Head of caudate nucleus (tissue), 42 donors: ENCODE data around the gene LIN52.

ENCODE experiments used
- DNase-seq, 42 donors: peaks; one replicate each; pipeline versions ENCODE4 v3.0.0 to v3.0.0-alpha.2; 2020 to 2021; ENCODE audit warnings: mixed read lengths in 7 of 42
- intact Hi-C: fragments of 100-400 bp; cut with DNase I; formaldehyde crosslinking; loops from one replicate; pipeline ENCODE4 v1.15.0; 2022

LIN52 gene

GRCh38 chr14:74084277-74085046 is at the start of gene LIN52, which contains the start of gene ALDH6A1:
Gene LIN52, plus strand, starts transcription at chr14:74084956. Its CDS starts 19 bp downstream, at chr14:74084975.
Gene ALDH6A1, minus strand, starts transcription at chr14:74084453. Its CDS starts 59 bp downstream, at chr14:74084394.
- intact Hi-C loops, result no loop called here
- DNase-seq, result peak; percentile 95 to 100 (median 99)

DNA sequence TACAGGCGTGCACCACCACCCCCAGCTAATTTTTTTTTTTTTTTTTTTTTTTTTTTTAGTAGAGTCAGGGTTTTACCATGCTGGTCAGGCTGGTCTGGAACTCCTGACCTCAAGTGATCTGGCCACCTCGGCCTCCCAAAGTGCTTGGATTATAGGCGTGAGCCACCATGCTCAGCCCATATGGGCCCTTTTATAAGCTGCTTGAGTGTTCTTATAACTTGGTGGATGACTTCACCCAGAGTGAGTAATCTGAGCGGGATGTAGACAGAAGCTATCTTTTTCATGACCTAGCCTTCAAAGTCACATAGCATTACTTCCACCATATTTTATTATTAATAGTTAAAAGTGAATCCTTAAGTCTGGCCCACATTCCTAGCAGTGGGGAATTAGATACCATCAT is 49.2 kb upstream of the LIN52 start:
- intact Hi-C loops, result no loop called here
- no peak for DNase-seq

- DNase-seq, result peak in 1 of 42 donors; percentile 40
- intact Hi-C loops, result no loop called here
Observed at GRCh38 chr14:74038020-74038859, 46.5 kb upstream of the LIN52 start.

GRCh38 chr14:74042296-74042695 is 42.5 kb upstream of the LIN52 start:
- intact Hi-C loops, result no loop called here

GRCh38 chr14:74045522-74045921 is 39.2 kb upstream of the LIN52 start:
- intact Hi-C loops, result no loop called here

More at GRCh38 chr14:74042296-74042695, 42.5 kb upstream of the LIN52 start:
- no peak for DNase-seq

DNA sequence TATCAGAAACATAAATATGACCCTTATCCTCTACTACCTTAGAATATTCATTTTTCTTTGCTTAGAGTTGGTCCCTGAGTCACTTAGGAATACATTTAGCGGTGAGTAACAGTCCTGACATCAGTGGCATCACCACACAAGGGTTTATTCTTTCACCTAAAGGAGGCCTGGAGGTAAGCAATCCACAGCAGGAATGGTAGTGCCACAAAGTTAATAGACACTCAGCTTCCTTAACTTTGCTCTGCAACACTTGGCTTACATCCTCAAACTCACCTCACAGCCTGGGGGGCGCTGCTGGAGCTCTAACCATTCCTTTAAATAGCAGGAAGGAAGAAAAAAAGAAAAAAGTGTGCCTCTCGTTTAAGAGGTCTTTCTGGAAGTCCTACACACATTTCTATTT is 36.5 kb upstream of the LIN52 start:
- no peak for DNase-seq
- intact Hi-C loops, result no loop called here

More at GRCh38 chr14:74045522-74045921, 39.2 kb upstream of the LIN52 start:
- no peak for DNase-seq

GRCh38 chr14:74049876-74050495 is 34.8 kb upstream of the LIN52 start:
- no peak for DNase-seq
- intact Hi-C loops, result no loop called here

DNA sequence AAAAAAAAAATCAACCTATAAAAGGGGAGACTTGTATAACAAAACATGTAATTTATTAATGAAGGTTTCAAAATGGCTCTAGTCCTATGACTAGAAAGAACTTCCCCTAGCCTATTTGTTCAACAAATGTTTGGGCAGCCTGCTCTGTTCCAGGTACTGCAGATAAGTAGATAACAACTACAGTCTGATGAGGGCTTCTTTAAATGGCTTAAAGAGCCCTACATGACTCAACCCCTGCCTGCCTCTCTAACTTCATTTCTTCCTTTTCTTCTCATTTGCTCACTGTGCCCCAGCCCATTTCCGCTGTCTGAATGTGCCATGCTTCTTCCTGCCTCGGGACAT is 22.0 kb upstream of the LIN52 start:
- intact Hi-C loops, result no loop called here
- no peak for DNase-seq

- intact Hi-C loops, result no loop called here
- DNase-seq, result no peak
Observed at GRCh38 chr14:74064426-74064825, 20.3 kb upstream of the LIN52 start.

DNA sequence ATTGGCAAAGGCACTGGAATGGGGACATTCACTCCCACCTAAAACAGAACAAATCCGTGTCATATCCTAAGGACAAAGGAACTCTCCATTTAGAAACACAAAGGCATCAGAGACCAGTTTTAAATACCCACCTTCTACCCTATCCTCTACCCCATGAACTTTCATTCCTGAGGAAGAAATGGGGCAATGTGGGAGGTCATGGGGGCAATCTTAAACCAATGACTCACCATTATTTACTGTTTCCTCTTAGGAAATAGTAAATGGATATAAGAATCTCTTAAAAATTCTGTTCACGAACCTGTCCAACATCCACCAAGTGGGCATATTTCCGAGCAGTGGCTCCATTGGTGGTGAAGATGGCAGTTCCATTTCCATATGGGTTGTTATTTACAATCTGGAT is 19.9 kb upstream of the LIN52 start:
- intact Hi-C loops, result no loop called here
- no peak for DNase-seq

GRCh38 chr14:74065746-74066575 is 18.8 kb upstream of the LIN52 start:
- intact Hi-C loops, result no loop called here
- no peak for DNase-seq

GRCh38 chr14:74077401-74077800 is 7.4 kb upstream of the LIN52 start:
- no peak for DNase-seq
- intact Hi-C loops, result no loop called here

DNA sequence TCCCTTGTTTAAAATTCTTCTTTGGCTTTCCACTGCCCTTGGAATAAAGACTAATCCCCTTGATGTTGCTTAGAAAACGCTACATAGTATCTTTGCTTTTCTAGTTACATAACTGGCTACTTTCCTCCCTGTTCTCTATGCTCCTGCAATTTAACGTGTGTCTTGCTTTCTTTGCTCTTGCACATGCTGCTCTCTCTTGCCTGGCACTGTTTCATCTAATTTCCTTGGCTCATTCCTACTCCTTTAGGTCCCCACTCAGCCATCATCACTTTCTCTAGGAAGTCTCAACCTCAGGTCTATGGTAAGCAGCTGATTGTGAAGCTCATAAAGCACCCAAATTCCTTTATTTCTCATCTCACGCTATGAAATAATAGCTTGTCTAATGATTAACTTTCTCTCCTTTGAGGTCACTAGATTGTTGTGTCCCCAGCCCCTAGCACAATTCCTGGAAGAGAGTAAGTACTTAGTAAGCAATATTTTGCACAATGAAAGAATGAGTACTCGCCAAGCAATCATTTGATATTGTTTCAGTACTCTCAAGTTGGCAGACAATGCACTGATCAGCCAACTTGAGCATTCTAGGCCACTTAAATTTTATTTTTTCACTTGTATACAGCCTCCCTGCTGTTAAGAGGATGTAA is 3.8 kb upstream of the LIN52 start:
- DNase-seq, result peak in 1 of 42 donors; percentile 10
- intact Hi-C loops, result no loop called here

DNA sequence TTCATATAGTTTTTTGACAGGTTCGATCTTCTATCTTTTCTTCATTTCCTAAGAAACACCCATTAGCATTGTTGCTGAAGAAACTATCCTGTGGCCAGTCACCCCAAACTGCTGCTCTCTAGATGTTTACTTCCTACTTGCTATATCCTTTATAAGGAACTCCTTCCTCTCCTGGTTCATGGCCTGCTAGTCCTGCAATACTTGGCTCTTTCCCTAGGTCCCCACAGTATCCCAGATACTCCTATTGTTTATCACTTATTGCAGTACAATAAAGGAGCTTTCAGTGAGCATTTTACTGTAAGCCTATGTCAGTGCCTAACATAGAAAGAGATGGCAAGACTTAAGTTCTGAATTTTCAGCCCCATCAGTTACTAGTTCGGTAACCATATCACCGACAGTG is 3.3 kb upstream of the LIN52 start:
- DNase-seq, result no peak
- intact Hi-C loops, result no loop called here

DNA sequence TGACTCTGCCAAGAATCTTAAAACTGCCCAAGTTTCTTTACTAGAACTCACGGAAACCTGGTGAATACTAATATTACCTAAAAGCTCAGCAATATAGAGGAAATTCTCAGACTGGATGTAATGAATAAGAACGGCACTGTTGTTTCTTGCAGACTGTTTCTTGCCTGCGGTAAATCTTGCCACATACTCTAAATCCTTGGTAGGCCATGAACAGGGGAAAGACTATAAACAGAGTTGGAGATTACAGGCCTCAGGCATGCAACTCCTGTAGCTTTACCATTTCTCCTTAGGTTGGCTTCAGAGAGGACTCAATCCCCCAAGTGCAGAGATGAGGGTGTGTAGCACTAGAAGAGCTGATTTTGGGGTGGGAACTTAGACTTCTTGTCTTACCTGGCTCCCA is 1.6 kb upstream of the LIN52 start:
- DNase-seq, result peak in 1 of 42 donors; percentile 8

DNA sequence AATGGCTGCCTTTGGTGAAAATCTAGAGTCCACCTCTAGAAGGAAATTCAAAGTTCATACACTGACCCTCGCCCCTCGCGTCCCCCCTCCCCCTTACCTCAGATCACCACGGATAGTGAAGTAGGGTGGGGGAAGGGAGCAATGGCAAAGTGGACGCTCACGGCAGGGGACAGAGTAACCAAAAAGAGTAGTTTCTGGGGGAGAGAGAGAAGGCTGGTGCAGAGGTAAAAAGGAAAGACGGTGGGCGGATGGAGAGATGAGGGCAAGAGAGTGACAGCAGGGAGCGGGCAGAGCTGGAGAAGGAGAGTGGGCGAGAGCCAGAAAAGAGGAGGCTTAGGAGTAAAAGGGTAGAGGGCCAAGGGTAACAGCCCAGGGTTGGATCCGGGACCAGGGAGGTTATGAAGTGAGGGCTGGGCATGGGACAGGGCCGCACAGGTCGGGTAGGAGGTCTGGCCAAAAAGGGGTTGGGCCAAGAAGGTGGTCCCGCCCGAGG is 926 bp upstream of the LIN52 start:
- peak in 1 of 42 donors; percentile 22 for DNase-seq
- intact Hi-C loops, result no loop called here

More for the DNA sequence above, 1.6 kb upstream of the LIN52 start:
- intact Hi-C loops, result no loop called here

GRCh38 chr14:74085047-74085637 is 386 bp downstream of the LIN52 start:
- peak in 4 of 42 donors; percentile 1 to 26 (median 6) for DNase-seq
- intact Hi-C loops, result no loop called here

DNA sequence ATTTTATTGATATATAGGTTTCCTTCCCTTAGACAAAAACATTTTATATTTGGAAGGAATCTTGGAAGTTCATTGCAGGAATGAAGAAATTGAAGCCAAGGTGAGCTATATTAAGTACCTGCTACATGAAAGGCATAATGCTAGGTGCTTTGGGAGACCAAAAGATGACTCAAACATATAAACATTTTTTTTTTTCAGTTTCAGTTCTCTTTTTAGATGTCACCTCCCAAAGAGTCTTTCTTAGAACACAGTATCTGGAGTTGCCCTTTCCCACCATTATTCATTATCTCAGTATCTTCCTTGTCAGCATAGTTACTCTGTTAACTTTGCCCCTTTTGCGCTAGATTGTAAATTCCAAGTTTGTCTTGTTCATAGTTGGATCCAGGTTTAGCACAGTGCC is 1.1 kb downstream of the LIN52 start:
- intact Hi-C loops, result no loop called here
- DNase-seq, result peak in 1 of 42 donors; percentile 3
